HTERT RPE-1 (cell line): ENCODE data around the gene TBX18.

Source experiments
- in situ Hi-C: fragments of 300-500 bp; cut with MboI; formaldehyde crosslinking; loops from 4 replicates; pipeline ENCODE4 v1.14.3; 2020; ENCODE audit warnings: low sequenced_read_pairs

TBX18 gene

DNA sequence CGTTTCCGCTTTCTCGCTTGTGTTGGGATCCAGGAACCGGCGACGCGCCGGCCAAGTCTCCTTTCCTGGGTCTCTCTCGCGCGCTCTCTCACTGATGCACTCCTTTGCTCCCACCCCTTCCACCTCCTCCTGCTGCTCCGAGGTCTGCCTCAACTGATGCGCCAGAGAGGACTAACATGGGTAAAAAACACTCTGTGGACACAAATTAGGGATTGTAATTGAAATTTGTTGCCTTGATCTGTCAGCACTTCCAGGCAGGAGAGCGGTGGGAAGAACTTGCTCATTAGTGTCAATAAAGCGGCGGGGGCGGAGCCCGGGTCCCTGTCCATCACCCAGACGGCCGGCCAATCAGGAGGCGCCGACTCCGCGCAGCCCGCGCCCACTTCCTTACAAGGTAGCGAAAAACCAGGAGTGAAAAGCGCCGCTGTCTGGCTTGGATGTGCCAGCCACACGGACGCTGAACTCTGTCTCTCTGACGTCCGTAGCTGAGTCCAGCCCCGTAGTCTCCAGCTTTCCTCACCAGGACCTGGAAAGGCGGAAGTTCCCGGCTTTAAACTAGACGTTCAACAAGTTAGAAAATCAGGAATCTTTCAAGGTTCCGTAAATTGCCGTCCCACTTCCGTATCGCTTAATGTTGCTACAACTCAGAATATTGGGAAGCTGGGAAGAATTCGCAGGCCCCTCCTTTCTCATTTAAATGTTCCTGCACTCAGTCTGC, at the start of gene TBX18:
Gene TBX18 (minus strand): TSS at position 267 of the 718 bp plus-strand sequence. CDS start 417 bp downstream, outside the sequence.
- in situ Hi-C loops = no loop called here

GRCh38 chr6:84811351-84811750, 47.0 kb upstream of the TBX18 start:
- in situ Hi-C loops = no loop called here

DNA sequence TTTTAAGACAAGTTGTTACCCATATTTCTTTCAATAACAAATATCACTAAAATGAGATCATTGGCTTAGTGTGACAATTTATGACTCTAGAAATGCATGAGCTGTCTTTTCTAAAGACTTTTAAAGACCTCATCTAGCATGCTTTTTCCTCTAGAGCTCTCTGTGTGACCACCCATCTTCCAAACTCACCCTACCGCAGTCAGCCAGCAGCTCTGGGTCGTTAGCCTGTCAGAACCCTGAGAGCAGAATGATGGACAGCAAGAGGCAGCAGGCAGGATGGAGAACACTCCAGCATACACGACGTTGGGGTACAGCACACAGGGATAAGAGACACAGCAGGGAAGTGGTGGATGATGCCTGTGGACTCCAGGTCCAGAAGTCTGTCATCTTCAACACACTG, 45.1 kb upstream of the TBX18 start:
- in situ Hi-C loops = no loop called here

DNA sequence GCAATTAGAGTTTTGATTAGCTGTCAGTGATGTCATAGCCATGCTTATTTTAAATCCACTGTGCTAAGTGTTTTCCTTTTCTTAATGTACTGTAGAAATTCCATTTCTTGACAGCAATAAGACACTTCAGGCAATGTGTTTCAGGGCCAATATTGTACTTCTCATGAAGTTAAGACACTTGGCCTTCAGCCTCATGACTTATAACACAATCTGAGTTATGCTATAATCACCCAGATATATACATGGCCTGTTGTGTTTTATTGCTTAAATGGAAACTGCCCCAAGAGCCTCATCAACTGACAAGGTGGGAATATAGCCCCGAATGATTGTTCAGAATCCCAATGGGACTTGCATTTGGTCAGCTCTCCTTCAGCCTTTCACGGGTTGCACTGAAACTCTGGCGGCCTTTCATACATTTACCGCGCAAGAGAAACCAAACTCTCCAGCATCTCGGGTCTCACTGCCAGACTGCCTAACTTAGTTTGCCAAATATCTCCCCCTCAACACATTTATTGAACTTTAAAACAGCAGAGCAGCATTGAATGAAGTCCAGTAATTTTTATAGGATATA, 44.2 kb upstream of the TBX18 start:
- in situ Hi-C loops = no loop called here

GRCh38 chr6:84805145-84805544, 40.7 kb upstream of the TBX18 start:
- in situ Hi-C loops = no loop called here

- in situ Hi-C loops = no loop called here
These were observed 40.3 kb upstream of the TBX18 start for GRCh38 chr6:84804720-84805119.

DNA sequence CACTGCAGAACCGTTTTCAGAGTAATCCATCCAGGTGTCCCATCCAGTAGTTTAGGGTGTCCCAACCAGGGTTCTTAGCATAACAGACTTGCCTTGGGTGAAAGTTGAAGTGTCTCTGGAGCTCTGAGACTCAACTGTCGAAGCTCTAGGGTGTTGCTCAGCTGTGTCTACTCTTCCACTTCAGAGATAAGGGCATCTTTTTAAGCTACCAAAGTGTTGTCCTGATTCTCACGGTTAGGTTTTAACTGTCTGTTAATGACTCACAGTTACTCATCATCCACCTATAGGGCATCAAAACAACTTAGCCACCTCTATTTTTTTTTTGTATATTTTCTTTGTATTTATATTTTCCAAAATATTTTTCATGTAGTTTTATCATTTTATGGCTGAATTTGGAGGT, 36.9 kb upstream of the TBX18 start:
- in situ Hi-C loops = no loop called here

DNA sequence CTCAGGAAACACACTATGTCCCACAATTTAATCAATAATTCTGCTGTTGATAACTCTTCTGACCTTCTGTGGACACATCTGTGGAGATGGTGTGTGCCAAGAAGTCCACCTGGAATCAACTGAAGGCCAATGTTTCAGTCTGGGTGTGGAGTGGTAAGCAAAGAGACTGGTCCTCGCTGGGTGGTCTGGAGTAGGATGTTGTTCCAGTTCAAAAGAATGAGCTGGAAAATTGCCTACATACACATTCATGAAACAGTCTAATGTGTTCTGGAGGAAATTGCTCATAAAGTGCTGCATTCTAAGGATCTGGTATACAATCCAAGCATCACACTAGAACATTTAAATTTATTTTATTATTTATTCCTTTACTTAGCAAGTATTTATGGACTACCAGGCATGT, 33.9 kb upstream of the TBX18 start:
- in situ Hi-C loops = no loop called here

DNA sequence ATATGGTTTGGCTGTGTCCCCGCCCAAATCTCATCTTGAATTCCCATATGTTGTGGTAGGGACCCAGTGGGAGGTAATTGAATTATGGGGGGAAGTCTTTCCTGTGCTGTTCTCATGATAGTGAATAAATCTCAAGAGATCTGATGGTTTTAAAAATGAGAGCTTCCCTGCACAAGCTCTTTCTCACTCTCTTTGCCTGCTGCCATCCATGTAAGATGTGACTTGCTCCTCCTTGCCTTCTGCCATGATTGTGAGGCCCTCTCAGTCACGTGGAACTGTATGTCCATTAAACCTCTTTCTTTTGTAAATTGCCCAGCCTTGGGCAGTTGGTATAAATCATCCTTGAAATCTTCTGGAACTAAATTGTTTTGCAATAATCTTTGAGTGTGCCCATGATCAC, 31.9 kb upstream of the TBX18 start:
- in situ Hi-C loops = no loop called here

DNA sequence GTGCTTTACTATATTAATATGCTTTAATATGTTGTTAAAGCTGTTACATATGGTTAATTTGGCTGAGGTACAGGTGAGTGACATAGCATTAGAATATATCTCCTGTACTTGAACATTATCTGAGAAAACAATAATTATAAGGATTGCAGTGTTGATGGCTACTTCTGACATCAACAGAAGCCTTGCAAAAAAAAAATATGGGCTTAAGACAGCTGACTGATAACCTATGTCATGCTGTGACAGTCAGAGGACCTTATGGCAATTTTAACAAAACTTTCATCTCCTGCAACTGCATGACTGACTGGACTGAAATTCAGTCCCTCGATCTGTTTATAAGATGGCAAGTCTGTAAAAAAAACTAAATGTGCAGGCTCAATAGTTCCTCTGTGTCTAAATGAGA, 27.5 kb upstream of the TBX18 start:
- in situ Hi-C loops = no loop called here

DNA sequence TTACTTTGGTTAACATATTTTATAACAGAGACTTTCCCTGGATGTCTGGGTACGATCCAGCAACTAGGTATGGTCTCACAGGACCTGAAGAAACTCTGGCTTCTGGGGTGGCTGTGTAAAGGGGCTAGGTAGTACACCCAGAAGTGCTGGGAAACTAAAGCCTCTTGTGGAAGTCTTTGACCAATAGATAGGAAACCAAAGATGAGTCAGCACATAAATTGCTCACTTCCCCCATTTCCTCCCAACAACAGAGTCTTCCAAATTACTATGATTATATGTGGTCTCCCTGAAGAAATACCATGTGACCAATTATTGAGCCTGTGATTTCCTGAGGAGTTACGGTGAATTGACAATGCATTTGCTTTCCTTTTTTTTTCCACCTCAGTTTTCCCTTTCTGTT, 26.8 kb upstream of the TBX18 start:
- in situ Hi-C loops = no loop called here

DNA sequence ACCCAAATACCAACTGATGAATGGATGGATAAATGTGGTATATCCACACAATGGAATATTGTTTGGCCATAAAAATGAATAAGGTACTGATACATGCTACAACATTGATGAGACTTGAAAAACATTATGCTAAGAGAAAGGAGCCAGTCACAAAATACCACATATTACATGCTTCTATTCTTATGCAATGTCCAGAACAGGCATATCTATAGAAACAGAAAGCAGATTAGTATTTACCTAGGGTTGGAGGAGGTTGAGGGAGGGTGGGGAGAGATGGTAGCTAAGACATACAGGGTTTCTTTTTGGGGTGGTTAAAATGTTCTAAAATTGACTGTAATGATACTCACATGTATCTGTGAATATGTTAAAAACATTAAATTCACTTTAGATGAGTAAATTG, 24.8 kb upstream of the TBX18 start:
- in situ Hi-C loops = no loop called here

DNA sequence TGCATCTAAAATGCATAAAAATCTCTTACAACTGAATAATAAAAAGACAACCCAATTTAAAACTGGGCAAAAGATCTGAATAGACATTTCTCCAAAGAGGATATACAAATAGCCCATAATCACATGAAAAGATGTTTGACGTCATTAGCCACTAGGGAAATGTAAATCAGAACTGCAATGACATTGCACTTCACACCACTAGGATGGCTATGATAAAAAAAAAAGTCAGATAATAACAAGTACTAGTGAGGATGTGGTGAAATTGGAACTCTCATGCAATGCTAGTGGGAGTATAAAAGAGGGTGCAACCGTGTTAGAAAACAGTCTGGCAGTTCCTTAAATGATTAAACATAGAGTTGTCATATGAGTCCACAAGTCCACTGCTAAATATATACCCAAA, 24.3 kb upstream of the TBX18 start:
- in situ Hi-C loops = no loop called here

GRCh38 chr6:84785671-84786070, 21.3 kb upstream of the TBX18 start:
- in situ Hi-C loops = no loop called here

GRCh38 chr6:84779917-84780316, 15.5 kb upstream of the TBX18 start:
- in situ Hi-C loops = no loop called here

- in situ Hi-C loops = no loop called here
These were observed 15.0 kb upstream of the TBX18 start for GRCh38 chr6:84779380-84779779.

GRCh38 chr6:84777888-84778287, 13.5 kb upstream of the TBX18 start:
- in situ Hi-C loops = no loop called here

GRCh38 chr6:84776392-84776791, 12.0 kb upstream of the TBX18 start:
- in situ Hi-C loops = no loop called here

DNA sequence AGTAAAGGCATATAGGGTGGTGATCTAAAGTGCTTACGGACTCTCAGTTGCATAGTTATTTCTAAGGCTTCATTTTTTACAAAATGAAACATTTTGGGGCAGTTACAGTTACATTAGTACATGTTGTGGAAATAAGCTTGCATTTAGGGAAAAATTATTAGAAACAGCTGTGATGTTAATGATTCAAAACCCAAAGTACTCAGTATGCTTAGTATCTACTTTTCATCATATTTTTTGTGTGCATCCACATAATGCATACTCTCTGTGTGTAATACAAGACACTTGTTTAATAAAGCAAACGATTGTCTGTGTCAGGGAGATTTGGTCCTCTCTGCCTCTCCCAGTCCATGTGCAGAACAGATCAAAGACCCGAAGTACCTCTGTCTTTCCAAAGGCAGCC, 11.4 kb upstream of the TBX18 start:
- in situ Hi-C loops = no loop called here

DNA sequence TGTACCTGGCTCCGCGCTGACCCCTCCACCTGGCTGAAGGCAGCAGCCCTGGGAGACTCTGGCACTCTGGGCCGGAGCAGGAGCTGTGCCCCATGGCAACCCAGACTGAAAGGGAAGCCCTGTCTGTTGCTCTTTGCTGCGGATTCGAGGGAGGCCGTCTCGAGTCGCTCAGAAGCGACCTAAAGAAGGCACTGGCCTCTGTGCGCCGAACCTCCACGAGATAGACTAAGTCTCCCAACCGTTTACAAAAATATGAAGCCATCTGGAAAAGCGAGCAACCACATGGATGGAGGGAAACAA, 10.5 kb upstream of the TBX18 start:
- in situ Hi-C loops = no loop called here

- in situ Hi-C loops = no loop called here
These were observed 10.0 kb upstream of the TBX18 start for GRCh38 chr6:84774157-84774984.

GRCh38 chr6:84773431-84774156, 9.2 kb upstream of the TBX18 start:
- in situ Hi-C loops = no loop called here
